HEK293 (cell line): ENCODE results near the gene DCDC2.

ENCODE experiments used
- BCL11B ChIP-seq: fragments of 450-650 bp; formaldehyde crosslinking; IDR thresholded peaks from 2 replicates; pipeline ENCODE4 v1.5.1; 2016; ENCODE audit warnings: low read depth, missing biosample characterization, missing genetic modification characterization
- EGR2 ChIP-seq: fragments of 450-650 bp; formaldehyde crosslinking; IDR thresholded peaks from 2 replicates; pipeline ENCODE4 v1.5.1; 2016; ENCODE audit warnings: low read depth, missing biosample characterization, missing genetic modification characterization
- KLF1 ChIP-seq: fragments of 450-650 bp; formaldehyde crosslinking; IDR thresholded peaks from 2 replicates; pipeline ENCODE4 v1.5.1; 2016; ENCODE audit warnings: missing biosample characterization, missing genetic modification characterization
- KLF8 ChIP-seq: fragments of 450-650 bp; formaldehyde crosslinking; IDR thresholded peaks from 2 replicates; pipeline ENCODE4 v1.5.1; 2016; ENCODE audit warnings: missing biosample characterization, missing genetic modification characterization
- KLF9 ChIP-seq: fragments of 450-650 bp; formaldehyde crosslinking; IDR thresholded peaks from 2 replicates; pipeline ENCODE4 v1.5.1; 2016; ENCODE audit warnings: missing biosample characterization, missing genetic modification characterization, low read depth
- SCRT1 ChIP-seq: fragments of 450-650 bp; formaldehyde crosslinking; IDR thresholded peaks from 2 replicates; pipeline ENCODE4 v1.5.1; 2016; ENCODE audit warnings: missing biosample characterization, missing genetic modification characterization, borderline replicate concordance
- SP3 ChIP-seq: fragments of 450-650 bp; formaldehyde crosslinking; IDR thresholded peaks from 2 replicates; pipeline ENCODE4 v1.5.1; 2016; ENCODE audit warnings: missing biosample characterization, missing genetic modification characterization
- WT1 ChIP-seq: fragments of 450-650 bp; formaldehyde crosslinking; IDR thresholded peaks from 2 replicates; pipeline ENCODE4 v1.5.1; 2016; ENCODE audit warnings: missing biosample characterization, missing genetic modification characterization
- ZIC2 ChIP-seq: fragments of 450-650 bp; formaldehyde crosslinking; IDR thresholded peaks from 2 replicates; pipeline ENCODE4 v1.5.1; 2016; ENCODE audit warnings: missing biosample characterization, missing genetic modification characterization
- ZNF132 ChIP-seq: fragments of 450-650 bp; formaldehyde crosslinking; IDR thresholded peaks from 2 replicates; pipeline ENCODE4 v1.5.1; 2017; ENCODE audit warnings: missing biosample characterization, missing genetic modification characterization, borderline replicate concordance
- ZNF157 ChIP-seq: fragments of 450-650 bp; formaldehyde crosslinking; IDR thresholded peaks from 2 replicates; pipeline ENCODE4 v1.5.1; 2016; ENCODE audit warnings: missing biosample characterization, missing genetic modification characterization
- ZNF19 ChIP-seq: fragments of 450-650 bp; formaldehyde crosslinking; IDR thresholded peaks from 2 replicates; pipeline ENCODE4; 2016; ENCODE audit warnings: missing biosample characterization, missing genetic modification characterization, low read depth
- ZNF214 ChIP-seq: fragments of 450-650 bp; formaldehyde crosslinking; IDR thresholded peaks from 2 replicates; pipeline ENCODE4 v1.5.1; 2017; ENCODE audit warnings: missing biosample characterization, mild to moderate bottlenecking, missing genetic modification characterization, borderline replicate concordance
- ZNF350 ChIP-seq: fragments of 450-650 bp; formaldehyde crosslinking; IDR thresholded peaks from 2 replicates; pipeline ENCODE4 v1.5.0; 2017; ENCODE audit warnings: missing biosample characterization, mild to moderate bottlenecking, missing genetic modification characterization
- ZNF391 ChIP-seq: fragments of 450-650 bp; formaldehyde crosslinking; IDR thresholded peaks from 2 replicates; pipeline ENCODE4 v1.5.1; 2016; ENCODE audit warnings: low read depth, missing biosample characterization, missing genetic modification characterization, borderline replicate concordance
- ZNF416 ChIP-seq: fragments of 450-650 bp; formaldehyde crosslinking; IDR thresholded peaks from 2 replicates; pipeline ENCODE4 v1.5.1; 2016; ENCODE audit warnings: missing biosample characterization, missing genetic modification characterization
- ZNF544 ChIP-seq: fragments of 450-650 bp; formaldehyde crosslinking; IDR thresholded peaks from 2 replicates; pipeline ENCODE4 v1.5.0; 2017; ENCODE audit warnings: missing biosample characterization, missing genetic modification characterization
- ZNF624 ChIP-seq: fragments of 450-650 bp; formaldehyde crosslinking; IDR thresholded peaks from 2 replicates; pipeline ENCODE4 v1.5.1; 2017; ENCODE audit warnings: missing biosample characterization, missing genetic modification characterization
- ZNF629 ChIP-seq: fragments of 450-650 bp; formaldehyde crosslinking; IDR thresholded peaks from 2 replicates; pipeline ENCODE4 v1.5.1; 2017; ENCODE audit warnings: missing biosample characterization, missing genetic modification characterization
- ZNF830 ChIP-seq: fragments of 450-650 bp; IDR thresholded peaks from 2 replicates; pipeline ENCODE4 v1.5.0; 2018; ENCODE audit warnings: missing biosample characterization, missing genetic modification characterization, low read depth, mild to moderate bottlenecking, moderate library complexity
- ZSCAN23 ChIP-seq: fragments of 450-650 bp; formaldehyde crosslinking; IDR thresholded peaks from 2 replicates; pipeline ENCODE4 v1.5.1; 2016; ENCODE audit warnings: missing biosample characterization, missing genetic modification characterization
- TF ChIP-seq, protein P1 (sequence below): fragments of 450-650 bp; formaldehyde crosslinking; IDR thresholded peaks from 2 replicates; pipeline ENCODE4 v1.5.1; 2017; ENCODE audit warnings: missing biosample characterization, missing genetic modification characterization
- TF ChIP-seq, protein P2 (sequence below): fragments of 450-650 bp; formaldehyde crosslinking; IDR thresholded peaks from 2 replicates; pipeline ENCODE4 v1.5.1; 2016; ENCODE audit warnings: missing biosample characterization, missing genetic modification characterization
- TF ChIP-seq, protein P3 (sequence below): fragments of 450-650 bp; formaldehyde crosslinking; IDR thresholded peaks from 2 replicates; pipeline ENCODE4 v1.5.1; 2016; ENCODE audit warnings: missing biosample characterization, missing genetic modification characterization
- TF ChIP-seq, protein P4 (sequence below): fragments of 450-650 bp; formaldehyde crosslinking; optimal IDR thresholded peaks from 2 replicates; pipeline ENCODE3; 2016; ENCODE audit warnings: missing biosample characterization, mild to moderate bottlenecking, missing genetic modification characterization
- TF ChIP-seq, protein P5 (sequence below): fragments of 450-650 bp; formaldehyde crosslinking; IDR thresholded peaks from 2 replicates; pipeline ENCODE4 v1.5.1; 2016; ENCODE audit warnings: missing biosample characterization, missing genetic modification characterization
- TF ChIP-seq, protein P6 (sequence below): fragments of 450-650 bp; formaldehyde crosslinking; IDR thresholded peaks from 2 replicates; pipeline ENCODE4 v1.5.1; 2017; ENCODE audit warnings: missing biosample characterization, missing genetic modification characterization
- TF ChIP-seq, protein P7 (sequence below): fragments of 450-650 bp; formaldehyde crosslinking; IDR thresholded peaks from 2 replicates; pipeline ENCODE4 v1.5.1; 2016; ENCODE audit warnings: missing biosample characterization, missing genetic modification characterization
- TF ChIP-seq, protein P8 (sequence below): fragments of 450-650 bp; formaldehyde crosslinking; IDR thresholded peaks from 2 replicates; pipeline ENCODE4 v1.5.1; 2016; ENCODE audit warnings: missing biosample characterization, missing genetic modification characterization

Gene DCDC2

DNA sequence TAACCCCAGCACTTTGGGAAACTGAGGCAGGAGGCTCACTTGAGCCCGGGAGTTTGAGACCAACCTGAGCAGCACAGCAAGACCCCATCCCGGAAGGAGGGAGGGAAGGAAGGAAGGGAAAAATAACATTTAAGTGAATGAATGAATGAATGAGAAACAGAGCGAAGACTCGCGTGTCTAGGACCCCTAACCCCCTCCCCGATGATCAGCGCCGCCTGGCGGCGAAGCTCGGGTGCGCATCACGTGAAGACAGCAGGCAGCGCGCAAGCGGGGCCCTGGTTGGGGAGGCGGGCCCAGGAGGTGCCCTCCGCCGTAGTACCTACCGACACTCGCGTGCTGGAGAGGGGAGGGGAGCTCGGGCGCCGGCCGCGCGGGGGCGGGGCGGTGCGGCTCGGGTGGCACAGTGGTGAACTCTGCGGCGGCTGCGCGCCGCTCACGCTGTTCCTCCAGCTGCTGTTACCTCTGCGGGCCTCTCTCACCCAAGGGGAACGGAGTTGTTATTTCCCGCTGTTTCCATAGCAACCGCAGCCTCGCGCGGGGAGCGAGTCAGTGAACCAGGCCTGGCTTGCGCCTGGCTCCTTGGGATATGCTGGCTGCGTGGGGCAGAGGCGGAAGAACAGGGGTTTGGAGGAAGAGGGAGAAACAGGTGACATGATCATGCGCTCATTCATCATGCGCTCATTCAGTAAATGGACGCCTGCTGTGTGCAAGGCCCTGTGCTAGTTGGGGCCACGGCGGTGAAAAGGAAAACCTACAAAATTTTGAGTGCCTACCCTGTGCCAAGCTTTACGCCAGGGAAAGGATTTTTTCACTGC lies 2.0 kb upstream of the DCDC2 start (continued):
- TF ChIP-seq, protein P1, sequence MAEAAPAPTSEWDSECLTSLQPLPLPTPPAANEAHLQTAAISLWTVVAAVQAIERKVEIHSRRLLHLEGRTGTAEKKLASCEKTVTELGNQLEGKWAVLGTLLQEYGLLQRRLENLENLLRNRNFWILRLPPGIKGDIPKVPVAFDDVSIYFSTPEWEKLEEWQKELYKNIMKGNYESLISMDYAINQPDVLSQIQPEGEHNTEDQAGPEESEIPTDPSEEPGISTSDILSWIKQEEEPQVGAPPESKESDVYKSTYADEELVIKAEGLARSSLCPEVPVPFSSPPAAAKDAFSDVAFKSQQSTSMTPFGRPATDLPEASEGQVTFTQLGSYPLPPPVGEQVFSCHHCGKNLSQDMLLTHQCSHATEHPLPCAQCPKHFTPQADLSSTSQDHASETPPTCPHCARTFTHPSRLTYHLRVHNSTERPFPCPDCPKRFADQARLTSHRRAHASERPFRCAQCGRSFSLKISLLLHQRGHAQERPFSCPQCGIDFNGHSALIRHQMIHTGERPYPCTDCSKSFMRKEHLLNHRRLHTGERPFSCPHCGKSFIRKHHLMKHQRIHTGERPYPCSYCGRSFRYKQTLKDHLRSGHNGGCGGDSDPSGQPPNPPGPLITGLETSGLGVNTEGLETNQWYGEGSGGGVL (tag by site-specific recombination) = peak; percentile 73
- TF ChIP-seq ZNF544 (tag by site-specific recombination) = no peak
- TF ChIP-seq KLF8 = 0 out of 2 replicates have a peak, but pooled peaks have one; percentile 51
- TF ChIP-seq SP3 (tag by site-specific recombination) = peak; percentile 71
- TF ChIP-seq, protein P2, sequence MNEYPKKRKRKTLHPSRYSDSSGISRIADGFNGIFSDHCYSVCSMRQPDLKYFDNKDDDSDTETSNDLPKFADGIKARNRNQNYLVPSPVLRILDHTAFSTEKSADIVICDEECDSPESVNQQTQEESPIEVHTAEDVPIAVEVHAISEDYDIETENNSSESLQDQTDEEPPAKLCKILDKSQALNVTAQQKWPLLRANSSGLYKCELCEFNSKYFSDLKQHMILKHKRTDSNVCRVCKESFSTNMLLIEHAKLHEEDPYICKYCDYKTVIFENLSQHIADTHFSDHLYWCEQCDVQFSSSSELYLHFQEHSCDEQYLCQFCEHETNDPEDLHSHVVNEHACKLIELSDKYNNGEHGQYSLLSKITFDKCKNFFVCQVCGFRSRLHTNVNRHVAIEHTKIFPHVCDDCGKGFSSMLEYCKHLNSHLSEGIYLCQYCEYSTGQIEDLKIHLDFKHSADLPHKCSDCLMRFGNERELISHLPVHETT (tag by site-specific recombination) = peak; percentile 50
- no peak for TF ChIP-seq ZNF830 (tag by site-specific recombination)
- peak; percentile 76 for TF ChIP-seq ZNF629 (tag by site-specific recombination)
- TF ChIP-seq ZIC2 (tag by site-specific recombination) = peak; percentile 84
- TF ChIP-seq, protein P3, sequence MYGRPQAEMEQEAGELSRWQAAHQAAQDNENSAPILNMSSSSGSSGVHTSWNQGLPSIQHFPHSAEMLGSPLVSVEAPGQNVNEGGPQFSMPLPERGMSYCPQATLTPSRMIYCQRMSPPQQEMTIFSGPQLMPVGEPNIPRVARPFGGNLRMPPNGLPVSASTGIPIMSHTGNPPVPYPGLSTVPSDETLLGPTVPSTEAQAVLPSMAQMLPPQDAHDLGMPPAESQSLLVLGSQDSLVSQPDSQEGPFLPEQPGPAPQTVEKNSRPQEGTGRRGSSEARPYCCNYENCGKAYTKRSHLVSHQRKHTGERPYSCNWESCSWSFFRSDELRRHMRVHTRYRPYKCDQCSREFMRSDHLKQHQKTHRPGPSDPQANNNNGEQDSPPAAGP (tag by site-specific recombination) = peak; percentile 45; the same call in 1 of the 2 replicates
- TF ChIP-seq ZNF19 (tag by site-specific recombination) = no peak
- no peak for TF ChIP-seq ZNF350 (tag by site-specific recombination)
- TF ChIP-seq ZNF624 (tag by site-specific recombination) = 0 out of 2 replicates have a peak, but pooled peaks have one; percentile 18
- no peak for TF ChIP-seq ZNF132 (tag by site-specific recombination)
- no peak for TF ChIP-seq ZNF214 (tag by site-specific recombination)
- peak; percentile 70 for TF ChIP-seq EGR2
- no peak for TF ChIP-seq ZNF157
- peak; percentile 45; the same call in 1 of the 2 replicates for TF ChIP-seq ZNF391 (tag by site-specific recombination)
- TF ChIP-seq, protein P4, sequence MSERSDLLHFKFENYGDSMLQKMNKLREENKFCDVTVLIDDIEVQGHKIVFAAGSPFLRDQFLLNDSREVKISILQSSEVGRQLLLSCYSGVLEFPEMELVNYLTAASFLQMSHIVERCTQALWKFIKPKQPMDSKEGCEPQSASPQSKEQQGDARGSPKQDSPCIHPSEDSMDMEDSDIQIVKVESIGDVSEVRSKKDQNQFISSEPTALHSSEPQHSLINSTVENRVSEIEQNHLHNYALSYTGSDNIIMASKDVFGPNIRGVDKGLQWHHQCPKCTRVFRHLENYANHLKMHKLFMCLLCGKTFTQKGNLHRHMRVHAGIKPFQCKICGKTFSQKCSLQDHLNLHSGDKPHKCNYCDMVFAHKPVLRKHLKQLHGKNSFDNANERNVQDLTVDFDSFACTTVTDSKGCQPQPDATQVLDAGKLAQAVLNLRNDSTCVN (tag by site-specific recombination) = peak; percentile 98
- TF ChIP-seq, protein P5, sequence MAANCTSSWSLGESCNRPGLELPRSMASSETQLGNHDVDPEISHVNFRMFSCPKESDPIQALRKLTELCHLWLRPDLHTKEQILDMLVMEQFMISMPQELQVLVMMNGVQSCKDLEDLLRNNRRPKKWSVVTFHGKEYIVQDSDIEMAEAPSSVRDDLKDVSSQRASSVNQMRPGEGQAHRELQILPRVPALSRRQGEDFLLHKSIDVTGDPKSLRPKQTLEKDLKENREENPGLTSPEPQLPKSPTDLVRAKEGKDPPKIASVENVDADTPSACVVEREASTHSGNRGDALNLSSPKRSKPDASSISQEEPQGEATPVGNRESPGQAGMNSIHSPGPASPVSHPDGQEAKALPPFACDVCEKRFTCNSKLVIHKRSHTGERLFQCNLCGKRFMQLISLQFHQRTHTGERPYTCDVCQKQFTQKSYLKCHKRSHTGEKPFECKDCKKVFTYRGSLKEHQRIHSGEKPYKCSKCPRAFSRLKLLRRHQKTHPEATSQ (tag by site-specific recombination) = peak; percentile 79; the same call in 1 of the 2 replicates
- peak; percentile 50; the same call in 1 of the 2 replicates for TF ChIP-seq ZSCAN23 (tag by site-specific recombination)
- TF ChIP-seq, protein P6, sequence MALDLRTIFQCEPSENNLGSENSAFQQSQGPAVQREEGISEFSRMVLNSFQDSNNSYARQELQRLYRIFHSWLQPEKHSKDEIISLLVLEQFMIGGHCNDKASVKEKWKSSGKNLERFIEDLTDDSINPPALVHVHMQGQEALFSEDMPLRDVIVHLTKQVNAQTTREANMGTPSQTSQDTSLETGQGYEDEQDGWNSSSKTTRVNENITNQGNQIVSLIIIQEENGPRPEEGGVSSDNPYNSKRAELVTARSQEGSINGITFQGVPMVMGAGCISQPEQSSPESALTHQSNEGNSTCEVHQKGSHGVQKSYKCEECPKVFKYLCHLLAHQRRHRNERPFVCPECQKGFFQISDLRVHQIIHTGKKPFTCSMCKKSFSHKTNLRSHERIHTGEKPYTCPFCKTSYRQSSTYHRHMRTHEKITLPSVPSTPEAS = 0 out of 2 replicates have a peak, but pooled peaks have one; percentile 44
- TF ChIP-seq KLF1 = peak; percentile 67; the same call in 1 of the 2 replicates
- peak; percentile 54; the same call in 1 of the 2 replicates for TF ChIP-seq SCRT1 (tag by site-specific recombination)
- no peak for TF ChIP-seq ZNF416 (tag by site-specific recombination)
- TF ChIP-seq, protein P7, sequence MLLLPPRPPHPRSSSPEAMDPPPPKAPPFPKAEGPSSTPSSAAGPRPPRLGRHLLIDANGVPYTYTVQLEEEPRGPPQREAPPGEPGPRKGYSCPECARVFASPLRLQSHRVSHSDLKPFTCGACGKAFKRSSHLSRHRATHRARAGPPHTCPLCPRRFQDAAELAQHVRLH (tag by site-specific recombination) = peak; percentile 60
- TF ChIP-seq BCL11B (tag by site-specific recombination) = no peak
- TF ChIP-seq WT1 (tag by site-specific recombination) = peak; percentile 62; the same call in 1 of the 2 replicates
- TF ChIP-seq KLF9 (tag by site-specific recombination) = peak; percentile 89
- TF ChIP-seq, protein P8, sequence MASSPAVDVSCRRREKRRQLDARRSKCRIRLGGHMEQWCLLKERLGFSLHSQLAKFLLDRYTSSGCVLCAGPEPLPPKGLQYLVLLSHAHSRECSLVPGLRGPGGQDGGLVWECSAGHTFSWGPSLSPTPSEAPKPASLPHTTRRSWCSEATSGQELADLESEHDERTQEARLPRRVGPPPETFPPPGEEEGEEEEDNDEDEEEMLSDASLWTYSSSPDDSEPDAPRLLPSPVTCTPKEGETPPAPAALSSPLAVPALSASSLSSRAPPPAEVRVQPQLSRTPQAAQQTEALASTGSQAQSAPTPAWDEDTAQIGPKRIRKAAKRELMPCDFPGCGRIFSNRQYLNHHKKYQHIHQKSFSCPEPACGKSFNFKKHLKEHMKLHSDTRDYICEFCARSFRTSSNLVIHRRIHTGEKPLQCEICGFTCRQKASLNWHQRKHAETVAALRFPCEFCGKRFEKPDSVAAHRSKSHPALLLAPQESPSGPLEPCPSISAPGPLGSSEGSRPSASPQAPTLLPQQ (tag by site-specific recombination) = peak; percentile 84
